ENCODE data around the gene ELMO1.

- TF ChIP-seq GABPA (IDR thresholded peaks at IDR 0.05 in 1 of 2, conservative IDR thresholded peaks at IDR 0.05 in 1 of 2) = no peak
- TF ChIP-seq TAF1 (conservative IDR thresholded peaks at IDR 0.05) = no peak
- TF ChIP-seq CTCF (IDR thresholded peaks at IDR 0.05; ENCODE audit: low read depth, low read length, missing input control) = no peak
- no peak for TF ChIP-seq REST (IDR thresholded peaks at IDR 0.05)
- TF ChIP-seq RAD21 (IDR thresholded peaks at IDR 0.05) = no peak
- no peak for TF ChIP-seq MAX (IDR thresholded peaks at IDR 0.05)
- no peak for TF ChIP-seq SP1 (IDR thresholded peaks at IDR 0.05)
- no peak for TF ChIP-seq EGR1 (IDR thresholded peaks at IDR 0.05; ENCODE audit: low read depth in 2 of 2)
- TF ChIP-seq RXRA (IDR thresholded peaks at IDR 0.05) = no peak
Observed at GRCh38 chr7:36942955-36943354, 505.7 kb downstream of the ELMO1 start.

Data from liver (tissue), 3 donors.